ENCODE results near the gene ZSCAN21.

The ZSCAN21 gene

GRCh38 chr7:100077205-100077604 is 27.6 kb downstream of the ZSCAN21 start:
- no peak for DNase-seq (ENCODE audit: low spot score)

- no peak for DNase-seq (ENCODE audit: low spot score)
Observed at GRCh38 chr7:100079024-100079560, 29.5 kb downstream of the ZSCAN21 start.

- peak; percentile 57 for DNase-seq (ENCODE audit: low spot score)
Observed at GRCh38 chr7:100080907-100081534, 31.4 kb downstream of the ZSCAN21 start.

- DNase-seq (ENCODE audit: low spot score) = peak; percentile 97
Observed at GRCh38 chr7:100081535-100082102, 32.0 kb downstream of the ZSCAN21 start, which contains the start of gene ZNF3. Gene ZNF3, minus strand, starts transcription at chr7:100081723. Its CDS starts 4,366 bp downstream, at chr7:100077357.

- DNase-seq (ENCODE audit: low spot score) = no peak
Observed at GRCh38 chr7:100082978-100083377, 33.4 kb downstream of the ZSCAN21 start.

GRCh38 chr7:100085515-100085914 is 35.9 kb downstream of the ZSCAN21 start:
- DNase-seq (ENCODE audit: low spot score) = no peak

GRCh38 chr7:100087055-100087750 is 37.6 kb downstream of the ZSCAN21 start:
- no peak for DNase-seq (ENCODE audit: low spot score)

GRCh38 chr7:100088095-100088620 is 38.6 kb downstream of the ZSCAN21 start:
- no peak for DNase-seq (ENCODE audit: low spot score)

- peak; percentile 92 for DNase-seq (ENCODE audit: low spot score)
Observed at GRCh38 chr7:100088621-100089457, 39.3 kb downstream of the ZSCAN21 start, which contains the start of gene COPS6. Gene COPS6, plus strand, starts transcription at chr7:100088969. Its CDS starts 22 bp downstream, at chr7:100088991.

- no peak for DNase-seq (ENCODE audit: low spot score)
Observed at GRCh38 chr7:100089458-100090196, 40.1 kb downstream of the ZSCAN21 start.

- peak; percentile 56 for DNase-seq (ENCODE audit: low spot score)
Observed at GRCh38 chr7:100090527-100091410, 41.2 kb downstream of the ZSCAN21 start.

GRCh38 chr7:100091411-100092181 is 42.0 kb downstream of the ZSCAN21 start:
- DNase-seq (ENCODE audit: low spot score) = no peak

- no peak for DNase-seq (ENCODE audit: low spot score)
Observed at GRCh38 chr7:100093054-100093453, 43.5 kb downstream of the ZSCAN21 start.

GRCh38 chr7:100093498-100093897 is 43.9 kb downstream of the ZSCAN21 start:
- DNase-seq (ENCODE audit: low spot score) = no peak

GRCh38 chr7:100093925-100094486 is 44.4 kb downstream of the ZSCAN21 start:
- DNase-seq (ENCODE audit: low spot score) = no peak

GRCh38 chr7:100095289-100095688 is 45.7 kb downstream of the ZSCAN21 start:
- DNase-seq (ENCODE audit: low spot score) = no peak

GRCh38 chr7:100095704-100096103 is 46.1 kb downstream of the ZSCAN21 start:
- no peak for DNase-seq (ENCODE audit: low spot score)

- DNase-seq (ENCODE audit: low spot score) = no peak
Observed at GRCh38 chr7:100098913-100099312, 49.3 kb downstream of the ZSCAN21 start.

- DNase-seq (ENCODE audit: low spot score) = no peak
Observed at GRCh38 chr7:100099452-100099851, 49.9 kb downstream of the ZSCAN21 start.

All from D341Med (cell line).